GM23248 (cell line): ENCODE data around the gene MAGI1.

ENCODE experiments used
- EZH2 ChIP-seq: fragments of 200-600 bp; sonication (generic); IDR thresholded peaks from 2 replicates; pipeline ENCODE4 v1.6.1; 2018; ENCODE audit warnings: antibody characterized with exemption, mild to moderate bottlenecking; ENCODE audit not compliant: insufficient read depth, poor library complexity, severe bottlenecking
- EZH2phosphoT487 ChIP-seq: fragments of 200-600 bp; sonication (generic); IDR thresholded peaks from 2 replicates; pipeline ENCODE4 v1.6.1; 2018; ENCODE audit warnings: antibody characterized with exemption, moderate library complexity, mild to moderate bottlenecking, low read depth; ENCODE audit not compliant: insufficient read depth

DNA sequence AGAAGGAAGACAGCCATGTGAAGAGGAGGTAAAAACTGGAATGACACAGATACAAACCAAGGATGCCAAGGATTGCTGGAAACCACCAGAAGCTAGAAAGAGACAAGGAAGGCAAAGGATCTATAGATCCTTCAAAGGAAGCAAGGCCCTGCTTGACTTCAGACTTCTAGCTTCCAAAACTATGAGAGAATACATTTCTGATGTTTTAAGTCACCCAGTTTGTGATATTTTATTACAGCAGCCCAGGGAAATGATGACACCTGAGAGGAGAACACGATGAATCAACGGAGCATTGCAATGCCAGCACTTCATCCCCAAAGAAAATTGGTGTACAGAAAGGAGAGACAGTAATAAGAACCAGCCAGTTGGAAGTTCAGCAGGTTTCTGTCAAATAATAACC, 116.3 kb downstream of the MAGI1 start:
- TF ChIP-seq EZH2 (no peak), EZH2phosphoT487 (no peak)
